HG02852 (cell line): ENCODE measurements around the gene HCN1.
"Not testable (repeated sequence)": the region's sequence is repeated elsewhere in the genome, so short reads cannot be mapped to it uniquely, and the experiment has no call there.

Source experiments
- ATAC-seq: cut with Tn5 transposase; IDR thresholded peaks from one replicate; pipeline ENCODE4 v1.9.1; 2021; ENCODE audit warnings: mild to moderate bottlenecking, moderate library complexity; ENCODE audit not compliant: unreplicated experiment

The HCN1 gene

GRCh38 chr5:45312627-45313026 lies 383.6 kb downstream of the HCN1 start:
- ATAC-seq, result not testable (repeated sequence)

- no peak for ATAC-seq
These were observed 400.9 kb downstream of the HCN1 start for GRCh38 chr5:45295231-45295630.

DNA sequence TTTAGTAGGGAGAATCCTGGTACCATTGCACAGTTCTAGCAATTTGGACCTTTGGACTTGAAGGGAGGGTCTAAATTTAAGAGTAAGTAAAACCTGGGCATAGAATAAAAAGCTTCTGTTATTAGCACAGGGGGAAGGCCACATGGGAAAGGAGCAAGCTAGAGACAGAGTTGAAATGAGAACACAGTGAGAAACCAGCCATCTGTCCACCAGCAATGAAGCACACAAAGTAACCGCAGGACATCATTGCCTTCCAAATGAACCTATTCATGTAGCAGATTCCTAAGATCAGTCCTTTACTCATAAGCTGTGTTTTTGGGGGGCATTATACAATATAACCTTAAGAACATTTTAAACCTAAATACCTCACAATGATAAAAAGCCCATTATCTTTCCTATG lies 407.4 kb downstream of the HCN1 start:
- no peak for ATAC-seq

GRCh38 chr5:45284436-45284835 lies 411.7 kb downstream of the HCN1 start:
- no peak for ATAC-seq

DNA sequence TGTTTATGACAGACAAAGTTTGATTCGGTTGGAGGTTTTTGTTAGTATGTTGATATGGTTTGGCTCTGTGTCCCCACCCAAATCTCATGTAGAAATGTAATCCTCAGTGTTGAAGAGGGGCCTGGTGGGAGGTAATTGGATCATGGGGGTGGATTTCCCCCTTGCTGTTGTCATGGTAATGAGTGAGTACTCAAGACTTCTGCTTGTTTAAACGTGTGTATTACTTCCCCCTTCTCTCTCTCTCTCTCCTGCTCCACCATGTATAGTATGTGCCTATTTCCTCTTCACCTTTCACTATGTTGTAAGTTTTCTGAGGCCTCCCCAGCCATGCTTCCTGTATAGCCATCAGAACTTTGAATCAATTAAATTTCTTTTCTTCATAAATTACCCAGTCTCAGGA lies 415.1 kb downstream of the HCN1 start:
- no peak for ATAC-seq

DNA sequence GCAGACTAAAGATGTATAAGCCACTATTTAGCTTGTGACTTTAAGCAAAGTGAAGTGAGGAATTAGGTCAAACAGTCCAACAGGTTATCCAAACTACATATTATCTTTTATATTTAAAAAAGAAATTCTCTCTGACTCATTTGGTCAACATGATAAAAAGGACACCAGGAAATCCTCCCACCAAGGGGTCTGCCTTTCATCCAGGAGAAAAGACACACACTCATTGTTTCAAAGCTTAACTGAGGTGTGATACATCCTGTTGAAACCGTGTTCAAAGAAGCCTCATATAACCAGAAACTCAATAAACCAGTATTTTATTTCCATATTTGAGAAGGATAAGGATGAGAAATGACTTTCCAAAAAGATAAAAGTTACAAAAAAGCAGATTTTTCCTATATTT lies 417.1 kb downstream of the HCN1 start:
- no peak for ATAC-seq

- no peak for ATAC-seq
These were observed 418.3 kb downstream of the HCN1 start for GRCh38 chr5:45277860-45278259.

GRCh38 chr5:45274241-45274640 lies 421.9 kb downstream of the HCN1 start:
- no peak for ATAC-seq

DNA sequence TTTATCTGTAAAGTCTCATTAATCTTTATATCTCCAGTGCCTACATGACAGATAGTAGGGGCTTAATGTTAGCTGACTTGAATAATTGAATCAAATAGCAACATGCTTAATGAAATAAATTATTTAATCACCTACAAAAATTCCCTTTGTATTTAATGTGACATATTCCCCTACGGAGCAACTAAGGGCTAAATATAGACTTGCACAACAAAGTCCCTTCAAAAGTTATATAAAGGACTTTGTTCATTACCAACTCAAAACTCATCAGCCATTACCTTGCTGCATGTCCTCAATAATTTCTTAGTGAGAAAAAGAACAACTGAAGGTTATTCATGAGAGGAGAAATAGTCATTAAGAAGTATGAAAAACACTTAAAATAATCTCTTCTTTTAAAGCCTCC lies 424.6 kb downstream of the HCN1 start:
- no peak for ATAC-seq

DNA sequence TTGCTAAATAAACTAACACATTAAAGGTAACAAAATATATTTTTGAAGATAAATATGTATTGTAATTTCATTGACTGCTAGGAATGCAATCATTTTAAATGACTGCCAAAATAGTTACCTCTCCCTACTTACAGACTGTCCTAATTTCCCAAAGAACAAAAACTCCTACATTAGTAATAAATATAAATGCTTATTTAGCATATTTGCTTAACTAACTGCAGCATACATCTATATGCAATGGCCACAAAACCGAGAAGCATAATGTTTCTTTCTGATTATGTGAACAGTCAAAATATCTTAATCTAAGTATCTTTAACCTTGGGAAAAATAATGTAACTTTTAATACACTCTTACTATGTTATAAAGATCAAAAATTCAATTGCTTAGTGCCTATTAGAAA lies 431.7 kb downstream of the HCN1 start:
- no peak for ATAC-seq

- ATAC-seq, result no peak
These were observed 434.1 kb downstream of the HCN1 start for GRCh38 chr5:45262061-45262590.

GRCh38 chr5:45261125-45261524 lies 435.1 kb downstream of the HCN1 start:
- ATAC-seq, result no peak

DNA sequence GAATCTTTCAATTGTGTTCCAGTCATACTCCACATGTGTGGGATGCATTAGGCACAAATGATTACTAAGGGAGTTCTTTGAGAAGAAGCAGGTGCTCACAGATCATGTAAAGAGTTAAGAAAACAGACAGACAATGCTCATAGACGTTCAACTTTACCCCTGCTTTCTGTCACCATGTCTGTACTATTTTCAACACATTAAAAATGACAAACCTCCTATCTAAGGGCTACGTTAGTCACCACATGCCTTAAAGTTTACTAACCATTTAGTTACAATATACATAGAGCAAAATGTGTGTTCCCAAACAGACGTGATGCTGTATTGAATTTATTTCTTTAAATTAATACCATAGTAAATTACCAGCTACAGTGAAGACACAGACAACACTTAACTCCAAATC lies 435.9 kb downstream of the HCN1 start:
- no peak for ATAC-seq

DNA sequence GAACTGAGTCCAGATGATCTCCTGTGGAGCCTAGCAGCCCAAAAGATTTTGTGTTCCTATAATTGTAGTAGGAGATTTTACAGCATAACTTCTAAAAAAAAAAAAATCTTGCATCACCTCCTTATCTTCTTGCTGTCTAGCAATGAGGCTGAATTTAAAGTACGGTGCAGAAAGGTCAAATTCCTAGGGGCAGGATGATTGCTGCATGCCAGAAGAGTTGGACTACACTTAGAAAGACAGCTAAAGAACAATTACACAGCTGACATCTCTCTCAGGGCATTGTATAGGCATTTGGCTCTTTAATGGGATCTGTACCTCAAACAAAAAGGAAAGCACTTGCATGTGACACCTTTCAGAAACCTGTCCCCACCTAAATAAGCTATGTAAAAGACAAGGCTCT lies 443.2 kb downstream of the HCN1 start:
- no peak for ATAC-seq

GRCh38 chr5:45252541-45252940 lies 443.6 kb downstream of the HCN1 start:
- ATAC-seq, result no peak

DNA sequence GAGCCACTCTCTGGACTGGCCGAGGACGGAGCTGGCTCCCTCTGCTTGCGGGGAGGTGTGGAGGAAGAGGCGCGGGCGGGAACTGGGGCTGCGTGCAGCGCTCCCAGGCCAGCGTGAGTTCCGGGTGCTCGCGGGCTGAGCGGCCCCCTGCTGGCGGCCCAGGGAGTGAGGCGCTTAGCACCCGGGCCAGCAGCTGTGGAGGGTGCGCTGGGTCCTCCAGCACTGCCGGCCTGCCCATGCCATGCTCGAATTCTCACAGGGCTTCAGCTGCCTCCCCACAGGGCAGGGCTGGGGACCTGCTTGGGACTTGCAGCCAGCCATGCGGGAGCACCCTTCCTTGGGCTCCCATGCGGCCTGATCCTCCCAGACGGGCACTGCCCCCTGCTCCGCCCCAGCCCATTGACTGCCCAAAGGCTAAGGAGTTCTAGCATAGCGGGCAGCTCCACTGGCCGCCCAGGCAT lies 470.6 kb downstream of the HCN1 start:
- ATAC-seq, result no peak

- no peak for ATAC-seq
These were observed 490.7 kb downstream of the HCN1 start for GRCh38 chr5:45205403-45205961.
